HFF-Myc (cell line): Measurements from ENCODE around the gene RALGAPA2.
"Not testable (repeated sequence)": the region's sequence is repeated elsewhere in the genome, so short reads cannot be mapped to it uniquely, and the experiment has no call there.

Experiments used
- DNase-seq: peaks from one replicate; pipeline ENCODE4 v3.0.0-alpha.2; 2011; ENCODE audit warnings: low read depth; ENCODE audit errors: extremely low read depth
- H3K4me3 ChIP-seq: replicated peaks from 2 replicates; pipeline ENCODE4 v1.5.1; 2011; ENCODE audit warnings: low read depth, mild to moderate bottlenecking, control low read depth, low read length
- TF ChIP-seq, protein P1 (sequence below): IDR thresholded peaks from 2 replicates; pipeline ENCODE4 v1.5.1; 2012; ENCODE audit warnings: mild to moderate bottlenecking, low read depth, low read length, control low read depth; ENCODE audit errors: missing control alignments

The RALGAPA2 gene

DNA sequence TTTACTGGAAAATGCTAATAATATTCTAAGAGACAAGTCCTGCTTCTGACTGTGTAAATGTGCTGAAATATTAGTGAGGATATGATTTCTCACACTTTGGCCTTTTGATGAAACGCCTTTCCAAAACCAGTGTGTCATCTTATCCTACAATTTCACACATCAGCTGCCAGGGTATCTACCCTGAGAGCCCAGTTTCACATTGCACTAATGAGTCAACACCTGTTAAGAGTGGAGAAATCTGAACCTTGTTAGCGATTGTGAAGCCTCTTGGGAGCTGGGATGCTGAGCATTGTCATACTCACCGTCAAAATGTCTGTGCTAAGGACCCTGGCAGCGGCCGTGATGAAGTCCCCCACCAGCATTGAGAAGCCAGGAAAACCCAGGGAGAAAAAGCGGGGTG lies 166.0 kb downstream of the RALGAPA2 start:
- no peak for DNase-seq
- TF ChIP-seq, protein P1, sequence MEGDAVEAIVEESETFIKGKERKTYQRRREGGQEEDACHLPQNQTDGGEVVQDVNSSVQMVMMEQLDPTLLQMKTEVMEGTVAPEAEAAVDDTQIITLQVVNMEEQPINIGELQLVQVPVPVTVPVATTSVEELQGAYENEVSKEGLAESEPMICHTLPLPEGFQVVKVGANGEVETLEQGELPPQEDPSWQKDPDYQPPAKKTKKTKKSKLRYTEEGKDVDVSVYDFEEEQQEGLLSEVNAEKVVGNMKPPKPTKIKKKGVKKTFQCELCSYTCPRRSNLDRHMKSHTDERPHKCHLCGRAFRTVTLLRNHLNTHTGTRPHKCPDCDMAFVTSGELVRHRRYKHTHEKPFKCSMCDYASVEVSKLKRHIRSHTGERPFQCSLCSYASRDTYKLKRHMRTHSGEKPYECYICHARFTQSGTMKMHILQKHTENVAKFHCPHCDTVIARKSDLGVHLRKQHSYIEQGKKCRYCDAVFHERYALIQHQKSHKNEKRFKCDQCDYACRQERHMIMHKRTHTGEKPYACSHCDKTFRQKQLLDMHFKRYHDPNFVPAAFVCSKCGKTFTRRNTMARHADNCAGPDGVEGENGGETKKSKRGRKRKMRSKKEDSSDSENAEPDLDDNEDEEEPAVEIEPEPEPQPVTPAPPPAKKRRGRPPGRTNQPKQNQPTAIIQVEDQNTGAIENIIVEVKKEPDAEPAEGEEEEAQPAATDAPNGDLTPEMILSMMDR = no peak
- H3K4me3 ChIP-seq = no peak overlapping the region

DNA sequence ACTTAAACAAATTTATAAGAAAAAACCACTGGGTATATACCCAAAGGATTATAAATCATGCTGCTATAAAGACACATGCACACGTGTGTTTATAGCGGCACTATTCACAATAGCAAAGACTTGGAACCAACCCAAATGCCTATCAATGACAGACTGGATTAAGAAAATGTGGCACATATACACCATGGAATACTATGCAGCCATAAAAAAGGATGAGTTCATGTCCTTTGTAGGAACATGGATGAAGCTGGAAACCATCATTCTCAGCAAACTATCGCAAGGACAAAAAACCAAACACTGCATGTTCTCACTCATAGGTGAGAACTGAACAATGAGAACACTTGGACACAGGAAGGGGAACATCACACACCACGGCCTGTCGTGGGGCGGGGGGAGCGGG lies 169.1 kb downstream of the RALGAPA2 start:
- not testable (repeated sequence) for H3K4me3 ChIP-seq, DNase-seq

DNA sequence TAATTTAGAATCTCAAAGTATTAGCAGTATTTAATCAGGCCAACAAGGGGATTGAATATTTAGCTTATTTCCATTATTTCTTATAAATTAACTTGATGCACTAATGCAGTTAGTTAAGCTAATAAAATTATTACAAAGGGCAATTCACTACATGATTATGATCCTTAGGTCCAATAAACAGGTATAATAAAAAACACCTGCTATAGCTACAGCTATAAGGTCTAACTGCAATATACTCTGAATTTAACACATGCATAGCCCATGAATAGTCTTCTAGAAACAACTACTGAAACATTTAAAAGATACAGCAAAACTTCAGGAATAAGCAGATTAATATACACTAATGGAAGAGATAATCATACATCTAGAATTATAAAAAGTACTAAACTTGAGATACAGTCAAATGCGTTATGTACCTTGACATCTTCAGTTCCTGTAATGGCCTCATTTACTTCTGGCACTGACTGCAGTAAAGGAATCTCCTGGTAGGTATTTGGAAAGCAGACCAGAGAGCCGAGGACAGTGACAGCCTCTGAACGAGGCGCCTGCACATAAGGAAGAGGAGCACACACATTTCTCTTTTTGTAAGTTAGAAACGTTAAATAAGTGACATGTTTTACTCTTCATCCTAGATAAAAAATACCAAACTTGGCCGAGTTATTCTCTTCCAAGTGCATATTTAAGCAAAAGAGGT lies 176.1 kb downstream of the RALGAPA2 start:
- no peak for DNase-seq
- H3K4me3 ChIP-seq = no peak overlapping the region
- TF ChIP-seq, protein P1 = no peak

DNA sequence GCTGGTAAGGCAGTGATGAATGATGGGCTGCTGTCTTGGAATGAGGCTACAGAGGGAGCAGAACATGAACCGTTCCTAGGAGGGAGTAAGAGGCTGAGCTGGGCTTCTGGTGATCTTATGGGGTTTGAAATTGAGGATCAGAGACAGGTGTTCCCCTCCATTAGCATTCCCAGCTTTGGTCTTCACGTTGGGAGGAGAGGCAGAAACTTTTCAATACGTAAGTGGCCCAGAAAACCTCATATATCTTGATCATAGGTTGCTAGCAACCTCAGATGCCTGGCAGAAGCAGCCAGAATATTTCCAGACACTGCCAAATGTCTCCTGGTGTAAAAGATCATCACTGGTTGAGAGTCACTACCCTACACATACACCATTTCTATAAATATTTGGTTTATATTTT lies 177.4 kb downstream of the RALGAPA2 start:
- no peak for DNase-seq
- no peak overlapping the region for H3K4me3 ChIP-seq
- TF ChIP-seq, protein P1 = no peak

DNA sequence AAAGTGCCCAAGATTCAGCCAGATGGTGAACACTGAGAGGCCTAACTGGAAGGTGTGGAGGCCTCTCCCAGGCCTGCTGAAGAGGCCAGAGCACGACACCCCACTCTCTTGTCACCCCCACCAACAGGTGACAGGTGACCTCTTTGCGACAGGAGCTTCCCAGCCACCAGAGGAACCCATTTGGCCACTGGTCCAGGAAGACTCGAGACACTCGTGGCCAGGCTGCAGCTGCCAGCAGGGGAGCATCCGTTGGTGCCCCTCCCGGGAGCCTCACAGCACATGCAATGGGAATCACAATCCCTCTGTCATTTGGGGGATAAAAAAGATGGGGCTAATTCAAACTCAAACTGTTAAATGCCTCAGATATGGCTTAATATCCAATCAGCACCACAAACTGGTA lies 181.2 kb downstream of the RALGAPA2 start:
- TF ChIP-seq, protein P1 = no peak
- H3K4me3 ChIP-seq = no peak overlapping the region
- no peak for DNase-seq

DNA sequence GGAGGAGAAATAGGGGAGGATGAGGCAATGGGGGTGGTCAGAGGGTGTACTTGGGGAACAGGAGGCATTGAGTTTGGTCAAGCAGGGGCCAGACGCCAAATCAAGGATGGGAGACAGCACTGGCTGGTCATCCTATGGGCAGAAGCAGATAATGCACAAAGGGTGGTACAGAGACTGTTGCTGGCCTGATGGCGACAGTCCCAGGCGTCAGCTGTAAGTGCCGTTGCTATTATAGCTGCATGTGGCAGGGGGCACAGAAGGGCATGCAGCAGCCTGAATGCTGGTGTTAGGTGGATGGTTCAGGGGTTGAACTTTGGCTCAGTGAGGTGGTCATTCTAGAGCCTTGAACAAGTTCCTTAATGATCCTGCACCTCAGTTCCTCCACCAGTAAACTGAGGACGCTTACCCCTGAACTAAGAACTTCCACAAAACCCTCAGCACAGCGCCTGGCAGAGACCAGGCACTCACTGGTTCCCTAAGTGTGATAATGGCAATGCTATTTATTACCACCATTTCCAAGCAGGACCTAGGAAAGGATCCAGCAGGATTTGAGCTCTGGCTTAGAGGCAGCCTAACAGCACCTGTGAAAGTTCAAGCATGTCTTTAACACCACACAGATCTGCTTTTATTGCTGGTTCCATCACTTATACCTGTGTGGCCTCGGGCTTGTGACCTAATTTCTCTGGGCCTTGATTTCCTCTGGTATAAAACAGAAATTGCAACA lies 181.9 kb downstream of the RALGAPA2 start:
- DNase-seq = no peak
- H3K4me3 ChIP-seq = no peak overlapping the region
- TF ChIP-seq, protein P1 = no peak

DNA sequence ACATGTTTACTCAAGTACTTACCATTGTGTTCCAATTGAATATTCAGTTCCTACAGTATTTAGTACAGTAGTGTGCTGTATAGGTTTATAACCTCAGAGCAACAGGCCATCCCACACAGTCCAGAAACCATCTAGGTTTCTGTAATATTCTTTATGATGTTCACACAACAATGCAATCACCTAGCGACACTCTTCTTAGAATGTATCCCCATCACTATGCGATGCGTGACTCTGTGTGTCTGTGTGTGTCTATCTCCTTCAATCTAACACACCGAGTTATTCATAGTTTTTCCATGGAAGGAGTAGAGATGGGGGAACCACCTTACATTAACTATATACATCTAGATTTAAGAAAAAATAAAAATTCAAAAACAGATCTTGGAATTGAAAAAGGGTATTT lies 182.8 kb downstream of the RALGAPA2 start:
- TF ChIP-seq, protein P1 = no peak
- H3K4me3 ChIP-seq = no peak overlapping the region
- no peak for DNase-seq
